ENCODE results near the gene CHMP1B. TPM values are rescaled to one million over a fixed set of nuclear protein-coding genes. Genes with fewer than 3 reads are reported as not detected.

Gene CHMP1B
- total and polyA plus RNA-seq, 9 of the 15 experiments (the other 6 are each of a cell fraction or from before 2014, with no cell fraction given), result 12.3 to 29.9 (median 19.0) TPM

DNA sequence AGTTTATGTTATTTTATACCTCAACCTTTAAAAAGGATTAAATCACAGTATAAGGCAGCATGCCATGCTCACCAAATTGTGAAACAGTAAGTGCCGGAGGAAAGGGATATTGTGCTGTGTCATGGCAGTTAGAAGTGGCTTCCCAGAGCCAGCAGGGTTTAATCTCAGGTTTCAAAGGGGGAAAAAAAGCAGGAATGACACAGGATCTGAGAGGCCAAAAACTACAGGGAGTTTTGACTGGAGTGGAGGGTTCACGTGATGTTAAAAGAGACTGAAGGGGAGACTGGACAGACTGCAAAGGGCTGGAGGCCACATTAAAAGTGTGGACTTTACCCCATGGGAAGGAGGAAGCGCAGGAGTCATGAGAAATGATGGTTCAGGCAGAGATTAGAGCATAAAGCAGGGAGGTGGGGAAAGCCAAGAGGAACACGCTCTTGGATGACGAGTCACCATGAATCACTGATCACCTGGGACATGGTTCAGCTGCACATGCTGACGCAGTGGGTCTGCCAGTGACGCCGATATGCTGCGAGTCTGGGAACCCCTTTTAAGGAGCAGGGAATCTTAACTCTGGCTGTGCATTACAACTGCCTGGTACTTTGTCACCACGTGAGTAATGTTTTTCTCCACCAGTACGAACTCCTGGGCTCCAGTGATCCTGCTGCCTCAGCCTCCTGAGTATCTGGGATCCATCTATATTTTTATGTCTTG lies 6.1 kb downstream of the CHMP1B start (continued):
- no peak for TF ChIP-seq TEAD1 (CRISPR knock-in tag; IDR thresholded peaks at IDR 0.05)
- TF ChIP-seq, protein P1, sequence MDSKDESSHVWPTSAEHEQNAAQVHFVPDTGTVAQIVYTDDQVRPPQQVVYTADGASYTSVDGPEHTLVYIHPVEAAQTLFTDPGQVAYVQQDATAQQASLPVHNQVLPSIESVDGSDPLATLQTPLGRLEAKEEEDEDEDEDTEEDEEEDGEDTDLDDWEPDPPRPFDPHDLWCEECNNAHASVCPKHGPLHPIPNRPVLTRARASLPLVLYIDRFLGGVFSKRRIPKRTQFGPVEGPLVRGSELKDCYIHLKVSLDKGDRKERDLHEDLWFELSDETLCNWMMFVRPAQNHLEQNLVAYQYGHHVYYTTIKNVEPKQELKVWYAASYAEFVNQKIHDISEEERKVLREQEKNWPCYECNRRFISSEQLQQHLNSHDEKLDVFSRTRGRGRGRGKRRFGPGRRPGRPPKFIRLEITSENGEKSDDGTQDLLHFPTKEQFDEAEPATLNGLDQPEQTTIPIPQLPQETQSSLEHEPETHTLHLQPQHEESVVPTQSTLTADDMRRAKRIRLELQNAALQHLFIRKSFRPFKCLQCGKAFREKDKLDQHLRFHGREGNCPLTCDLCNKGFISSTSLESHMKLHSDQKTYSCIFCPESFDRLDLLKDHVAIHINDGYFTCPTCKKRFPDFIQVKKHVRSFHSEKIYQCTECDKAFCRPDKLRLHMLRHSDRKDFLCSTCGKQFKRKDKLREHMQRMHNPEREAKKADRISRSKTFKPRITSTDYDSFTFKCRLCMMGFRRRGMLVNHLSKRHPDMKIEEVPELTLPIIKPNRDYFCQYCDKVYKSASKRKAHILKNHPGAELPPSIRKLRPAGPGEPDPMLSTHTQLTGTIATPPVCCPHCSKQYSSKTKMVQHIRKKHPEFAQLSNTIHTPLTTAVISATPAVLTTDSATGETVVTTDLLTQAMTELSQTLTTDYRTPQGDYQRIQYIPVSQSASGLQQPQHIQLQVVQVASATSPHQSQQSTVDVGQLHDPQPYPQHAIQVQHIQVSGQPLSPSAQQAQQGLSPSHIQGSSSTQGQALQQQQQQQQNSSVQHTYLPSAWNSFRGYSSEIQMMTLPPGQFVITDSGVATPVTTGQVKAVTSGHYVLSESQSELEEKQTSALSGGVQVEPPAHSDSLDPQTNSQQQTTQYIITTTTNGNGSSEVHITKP (IDR thresholded peaks at IDR 0.05; ENCODE audit: partially characterized antibody), result peak; percentile 81
- TF ChIP-seq, protein P2, sequence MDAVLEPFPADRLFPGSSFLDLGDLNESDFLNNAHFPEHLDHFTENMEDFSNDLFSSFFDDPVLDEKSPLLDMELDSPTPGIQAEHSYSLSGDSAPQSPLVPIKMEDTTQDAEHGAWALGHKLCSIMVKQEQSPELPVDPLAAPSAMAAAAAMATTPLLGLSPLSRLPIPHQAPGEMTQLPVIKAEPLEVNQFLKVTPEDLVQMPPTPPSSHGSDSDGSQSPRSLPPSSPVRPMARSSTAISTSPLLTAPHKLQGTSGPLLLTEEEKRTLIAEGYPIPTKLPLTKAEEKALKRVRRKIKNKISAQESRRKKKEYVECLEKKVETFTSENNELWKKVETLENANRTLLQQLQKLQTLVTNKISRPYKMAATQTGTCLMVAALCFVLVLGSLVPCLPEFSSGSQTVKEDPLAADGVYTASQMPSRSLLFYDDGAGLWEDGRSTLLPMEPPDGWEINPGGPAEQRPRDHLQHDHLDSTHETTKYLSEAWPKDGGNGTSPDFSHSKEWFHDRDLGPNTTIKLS (IDR thresholded peaks at IDR 0.05; ENCODE audit: borderline replicate concordance, low read depth), result no peak
- no peak for TF ChIP-seq GTF2A2 (tag; IDR thresholded peaks at IDR 0.05)
- TF ChIP-seq, protein P3, sequence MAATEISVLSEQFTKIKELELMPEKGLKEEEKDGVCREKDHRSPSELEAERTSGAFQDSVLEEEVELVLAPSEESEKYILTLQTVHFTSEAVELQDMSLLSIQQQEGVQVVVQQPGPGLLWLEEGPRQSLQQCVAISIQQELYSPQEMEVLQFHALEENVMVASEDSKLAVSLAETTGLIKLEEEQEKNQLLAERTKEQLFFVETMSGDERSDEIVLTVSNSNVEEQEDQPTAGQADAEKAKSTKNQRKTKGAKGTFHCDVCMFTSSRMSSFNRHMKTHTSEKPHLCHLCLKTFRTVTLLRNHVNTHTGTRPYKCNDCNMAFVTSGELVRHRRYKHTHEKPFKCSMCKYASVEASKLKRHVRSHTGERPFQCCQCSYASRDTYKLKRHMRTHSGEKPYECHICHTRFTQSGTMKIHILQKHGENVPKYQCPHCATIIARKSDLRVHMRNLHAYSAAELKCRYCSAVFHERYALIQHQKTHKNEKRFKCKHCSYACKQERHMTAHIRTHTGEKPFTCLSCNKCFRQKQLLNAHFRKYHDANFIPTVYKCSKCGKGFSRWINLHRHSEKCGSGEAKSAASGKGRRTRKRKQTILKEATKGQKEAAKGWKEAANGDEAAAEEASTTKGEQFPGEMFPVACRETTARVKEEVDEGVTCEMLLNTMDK (IDR thresholded peaks at IDR 0.05; ENCODE audit: borderline replicate concordance, insufficient read depth, low read depth, low read length, poor library complexity, severe bottlenecking), result no peak
- no peak; the same call in 1 of the 2 replicates for TF ChIP-seq MEF2D (tag; conservative IDR thresholded peaks at IDR 0.05; ENCODE audit: low read depth)
- TF ChIP-seq, protein P4, sequence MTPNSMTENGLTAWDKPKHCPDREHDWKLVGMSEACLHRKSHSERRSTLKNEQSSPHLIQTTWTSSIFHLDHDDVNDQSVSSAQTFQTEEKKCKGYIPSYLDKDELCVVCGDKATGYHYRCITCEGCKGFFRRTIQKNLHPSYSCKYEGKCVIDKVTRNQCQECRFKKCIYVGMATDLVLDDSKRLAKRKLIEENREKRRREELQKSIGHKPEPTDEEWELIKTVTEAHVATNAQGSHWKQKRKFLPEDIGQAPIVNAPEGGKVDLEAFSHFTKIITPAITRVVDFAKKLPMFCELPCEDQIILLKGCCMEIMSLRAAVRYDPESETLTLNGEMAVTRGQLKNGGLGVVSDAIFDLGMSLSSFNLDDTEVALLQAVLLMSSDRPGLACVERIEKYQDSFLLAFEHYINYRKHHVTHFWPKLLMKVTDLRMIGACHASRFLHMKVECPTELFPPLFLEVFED (CRISPR knock-in tag; conservative IDR thresholded peaks at IDR 0.05), result 0 out of 2 replicates have a peak, but pooled peaks have one; percentile 6
- no peak for TF ChIP-seq STAG1 (CRISPR knock-in tag; IDR thresholded peaks at IDR 0.05; ENCODE audit: borderline replicate concordance)
- peak in 1 of 2 experiments; percentile 65; a peak in 1 of 4 replicates for TF ChIP-seq SRF (CRISPR knock-in tag; IDR thresholded peaks at IDR 0.05)
- peak; percentile 88 for TF ChIP-seq JUN (IDR thresholded peaks at IDR 0.05; ENCODE audit: borderline replicate concordance, low read depth, low read length)
- TF ChIP-seq JUN (CRISPR knock-in tag; IDR thresholded peaks at IDR 0.05; ENCODE audit: borderline replicate concordance), result no peak
- no peak for TF ChIP-seq SREBF1 (IDR thresholded peaks at IDR 0.05; ENCODE audit: borderline replicate concordance, low read depth, low read length)
- TF ChIP-seq NELFE (IDR thresholded peaks at IDR 0.05; ENCODE audit: insufficient read depth, insufficient read length), result no peak
- no peak for TF ChIP-seq POLR3G (IDR thresholded peaks at IDR 0.05; ENCODE audit: extremely low read depth, insufficient read length, insufficient replicate concordance)
- TF ChIP-seq ZNF165 (CRISPR knock-in tag; IDR thresholded peaks at IDR 0.05; ENCODE audit: borderline replicate concordance), result no peak
- TF ChIP-seq ZNF41 (CRISPR knock-in tag; conservative IDR thresholded peaks at IDR 0.05), result no peak
- no peak for TF ChIP-seq PCBP2 (IDR thresholded peaks at IDR 0.05; ENCODE audit: low read depth, low read length, poor library complexity, severe bottlenecking)
